Endothelial cell (in vitro differentiated cells): Measurements from ENCODE around the gene MCM9. TPM values are rescaled to one million over a fixed set of nuclear protein-coding genes. Genes with fewer than 3 reads are reported as not detected.

Experiments
- DNase-seq: peaks from one replicate; pipeline ENCODE4 v3.0.0; 2021; ENCODE audit warnings: low spot score
- H3K27ac Mint-ChIP-seq: one replicate; pipeline ENCODE4 v1.8.0; 2021; ENCODE audit warnings: mixed read lengths, inconsistent platforms; ENCODE audit not compliant: unreplicated experiment
- H3K27me3 Mint-ChIP-seq: one replicate; pipeline ENCODE4 v1.8.0; 2021; ENCODE audit warnings: mild to moderate bottlenecking, moderate library complexity, mixed read lengths, inconsistent platforms; ENCODE audit not compliant: unreplicated experiment
- H3K36me3 Mint-ChIP-seq: one replicate; pipeline ENCODE4 v1.8.0; 2021; ENCODE audit warnings: mild to moderate bottlenecking, low read depth, mixed read lengths, inconsistent platforms; ENCODE audit not compliant: unreplicated experiment
- H3K4me1 Mint-ChIP-seq: one replicate; pipeline ENCODE4 v1.8.0; 2021; ENCODE audit warnings: mild to moderate bottlenecking, mixed read lengths, inconsistent platforms; ENCODE audit not compliant: unreplicated experiment
- H3K4me3 Mint-ChIP-seq: one replicate; pipeline ENCODE4 v1.8.0; 2021; ENCODE audit warnings: mild to moderate bottlenecking, mixed read lengths, inconsistent platforms; ENCODE audit not compliant: unreplicated experiment
- H3K9me3 Mint-ChIP-seq: one replicate; pipeline ENCODE4 v1.8.0; 2021; ENCODE audit warnings: mixed read lengths, inconsistent platforms; ENCODE audit not compliant: unreplicated experiment
- CTCF ChIP-seq: fragments of 200-600 bp; sonication (generic); IDR thresholded peaks from one replicate; pipeline ENCODE4 v1.5.0; 2021; ENCODE audit warnings: antibody characterized with exemption; ENCODE audit not compliant: unreplicated experiment
- total RNA-seq: library from RNA; stranded (reverse); fragmentation: NEBNext Ultra II Directional; extraction: Animal tissue kit (Norgen Biotek cat#: 25700); gene quantifications from one replicate; pipeline ENCODE4 v1.2.1, GENCODE V29; 2021; ENCODE audit not compliant: unreplicated experiment

The MCM9 gene
- total RNA-seq, 1 donor from 2014 or later: 12.8 TPM

GRCh38 chr6:118843685-118844390 is 91.1 kb downstream of the MCM9 start:
- H3K27me3 Mint-ChIP-seq: no peaks in the 10 kb centered on the region
- peaks cover 8% of the 10 kb centered on the region for H3K36me3 Mint-ChIP-seq
- H3K4me1 Mint-ChIP-seq: no peaks in the 10 kb centered on the region
- H3K27ac Mint-ChIP-seq: no peak overlapping the region
- no peaks in the 10 kb centered on the region for H3K9me3 Mint-ChIP-seq
- no peak overlapping the region for H3K4me3 Mint-ChIP-seq
- TF ChIP-seq CTCF: no peak
- DNase-seq: no peak

GRCh38 chr6:118830691-118831090 is 104.3 kb downstream of the MCM9 start:
- no peak for DNase-seq

GRCh38 chr6:118829817-118830478 is 105.0 kb downstream of the MCM9 start:
- Mint-ChIP-seq H3K4me3 (no peak overlapping the region), H3K27ac (no peak overlapping the region), H3K36me3 (no peaks in the 10 kb centered on the region), H3K4me1 (peaks cover 12% of the 10 kb centered on the region), H3K9me3 (no peaks in the 10 kb centered on the region), H3K27me3 (no peaks in the 10 kb centered on the region)
- TF ChIP-seq CTCF: no peak
- DNase-seq: no peak

More at GRCh38 chr6:118830691-118831090, 104.3 kb downstream of the MCM9 start:
- H3K27me3 Mint-ChIP-seq: no peaks in the 10 kb centered on the region
- peaks cover 4% of the 10 kb centered on the region for H3K4me1 Mint-ChIP-seq
- H3K27ac Mint-ChIP-seq: no peak overlapping the region
- no peak overlapping the region for H3K4me3 Mint-ChIP-seq
- H3K36me3 Mint-ChIP-seq: no peaks in the 10 kb centered on the region
- H3K9me3 Mint-ChIP-seq: no peaks in the 10 kb centered on the region
- no peak for TF ChIP-seq CTCF

GRCh38 chr6:118826096-118826495 is 108.9 kb downstream of the MCM9 start:
- Mint-ChIP-seq H3K36me3 (peaks cover 17% of the 10 kb centered on the region), H3K4me3 (no peak overlapping the region), H3K27ac (no peak overlapping the region), H3K27me3 (no peaks in the 10 kb centered on the region), H3K9me3 (no peaks in the 10 kb centered on the region), H3K4me1 (peaks cover 12% of the 10 kb centered on the region)
- no peak for TF ChIP-seq CTCF
- no peak for DNase-seq

GRCh38 chr6:118825661-118826060 is 109.3 kb downstream of the MCM9 start:
- TF ChIP-seq CTCF: no peak
- Mint-ChIP-seq H3K4me3 (no peak overlapping the region), H3K27ac (no peak overlapping the region), H3K36me3 (peaks cover 17% of the 10 kb centered on the region), H3K4me1 (peaks cover 12% of the 10 kb centered on the region), H3K27me3 (no peaks in the 10 kb centered on the region), H3K9me3 (no peaks in the 10 kb centered on the region)
- DNase-seq: no peak
